ENCODE data around the gene ZBTB37. TPM values are rescaled to one million over a fixed set of nuclear protein-coding genes. Genes with fewer than 3 reads are reported as not detected.

Gene ZBTB37
- total RNA-seq, 6 experiments from 2014 or later: 2.8 to 6.1 (median 4.7) TPM

DNA sequence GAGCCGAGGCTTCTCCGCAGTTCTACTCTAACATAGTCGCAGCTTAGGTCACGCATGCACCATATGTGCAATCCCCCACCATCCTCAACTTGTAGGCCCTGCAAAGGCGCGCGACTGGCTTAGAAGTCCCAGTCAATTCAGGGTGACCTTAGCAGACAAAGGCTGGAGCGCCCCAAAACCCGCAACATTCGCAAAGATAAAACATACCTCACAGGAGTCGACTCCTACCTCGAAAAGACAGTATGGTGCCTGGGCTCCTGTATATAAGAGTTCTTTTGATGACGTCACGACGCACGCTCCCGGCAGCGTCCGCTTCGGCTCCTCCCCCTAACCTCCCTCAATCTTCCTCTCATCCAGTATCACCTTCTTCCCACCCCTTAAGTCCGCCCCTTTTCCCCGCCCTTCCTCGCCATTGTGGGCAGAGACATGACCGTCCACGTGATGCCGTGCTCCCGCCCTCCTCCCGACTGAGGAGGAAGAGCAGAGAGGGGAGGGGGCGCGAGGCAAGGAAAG is 371 bp upstream of the ZBTB37 start, which contains the start of gene GAS5:
GAS5 (minus strand) TSS at position 237 of the 513 bp plus-strand sequence.
- 1% methylated on average over 20 of the region's 30 CpGs for WGBS (ENCODE audit: insufficient coverage, low coverage, low lambda C conversion rate, missing lambda C conversion rate)

DNA sequence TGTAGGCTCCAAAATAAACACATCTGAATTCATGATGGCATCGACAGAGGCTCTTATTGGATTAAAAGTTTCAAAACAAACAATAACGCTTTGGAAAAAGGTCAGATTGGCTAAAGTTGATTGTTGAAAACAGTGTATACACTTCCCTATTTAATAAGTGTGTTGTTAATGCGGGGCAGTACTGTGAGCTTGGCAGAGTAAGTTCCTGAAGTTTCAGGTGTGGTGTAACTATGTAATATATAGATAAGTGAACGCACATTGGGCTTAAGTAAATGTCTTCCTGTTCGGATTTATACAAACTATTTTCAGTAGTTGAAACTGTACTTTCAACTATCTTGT is 810 bp downstream of the ZBTB37 start:
- ATAC-seq (no peak), DNase-seq (no peak)
- H3K4me3 ChIP-seq: peak overlapping the region; percentile 72 to 90 (median 79)
- peaks cover 0 to 32% (median 12%) of the 10 kb centered on the region in 4 donors for H3K4me1 ChIP-seq
- H3K27me3 ChIP-seq: no peaks in the 10 kb centered on the region
- no peak for TF ChIP-seq POLR2A (IDR thresholded peaks at IDR 0.05)
- TF ChIP-seq, protein P1, sequence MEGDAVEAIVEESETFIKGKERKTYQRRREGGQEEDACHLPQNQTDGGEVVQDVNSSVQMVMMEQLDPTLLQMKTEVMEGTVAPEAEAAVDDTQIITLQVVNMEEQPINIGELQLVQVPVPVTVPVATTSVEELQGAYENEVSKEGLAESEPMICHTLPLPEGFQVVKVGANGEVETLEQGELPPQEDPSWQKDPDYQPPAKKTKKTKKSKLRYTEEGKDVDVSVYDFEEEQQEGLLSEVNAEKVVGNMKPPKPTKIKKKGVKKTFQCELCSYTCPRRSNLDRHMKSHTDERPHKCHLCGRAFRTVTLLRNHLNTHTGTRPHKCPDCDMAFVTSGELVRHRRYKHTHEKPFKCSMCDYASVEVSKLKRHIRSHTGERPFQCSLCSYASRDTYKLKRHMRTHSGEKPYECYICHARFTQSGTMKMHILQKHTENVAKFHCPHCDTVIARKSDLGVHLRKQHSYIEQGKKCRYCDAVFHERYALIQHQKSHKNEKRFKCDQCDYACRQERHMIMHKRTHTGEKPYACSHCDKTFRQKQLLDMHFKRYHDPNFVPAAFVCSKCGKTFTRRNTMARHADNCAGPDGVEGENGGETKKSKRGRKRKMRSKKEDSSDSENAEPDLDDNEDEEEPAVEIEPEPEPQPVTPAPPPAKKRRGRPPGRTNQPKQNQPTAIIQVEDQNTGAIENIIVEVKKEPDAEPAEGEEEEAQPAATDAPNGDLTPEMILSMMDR (IDR thresholded peaks at IDR 0.05): no peak
- H3K27ac ChIP-seq: peak overlapping the region; percentile 91 to 99 (median 95)
- intact Hi-C loops (cut with DNase I): no loop called here
- H3K36me3 ChIP-seq: peaks cover 4 to 28% (median 18%) of the 10 kb centered on the region in 4 donors
- H3K9me3 ChIP-seq: no peaks in the 10 kb centered on the region
- WGBS (ENCODE audit: insufficient coverage, low coverage, low lambda C conversion rate, missing lambda C conversion rate): 2% methylated on average over 5 of the region's 5 CpGs

More for the DNA sequence above, 371 bp upstream of the ZBTB37 start, which contains the start of gene GAS5:
- H3K4me1 ChIP-seq: peaks cover 0 to 32% (median 12%) of the 10 kb centered on the region in 4 donors
- H3K9me3 ChIP-seq: no peaks in the 10 kb centered on the region
- peaks cover 12 to 40% (median 24%) of the 10 kb centered on the region in 4 donors for H3K36me3 ChIP-seq
- H3K4me3 ChIP-seq: peak within 1 kb of the TSS; percentile 72 to 90 (median 79)
- TF ChIP-seq, protein P1 (IDR thresholded peaks at IDR 0.05): no peak
- peak; percentile 98 for TF ChIP-seq POLR2A (IDR thresholded peaks at IDR 0.05)
- ATAC-seq (peak; percentile 86 to 94 (median 90)), DNase-seq (peak; percentile 99 to 100 (median 100))
- intact Hi-C loops (cut with DNase I): no loop called here
- H3K27me3 ChIP-seq: no peaks in the 10 kb centered on the region
- H3K27ac ChIP-seq: peak within 1 kb of the TSS; percentile 91 to 99 (median 95)

- H3K27me3 ChIP-seq: no peaks in the 10 kb centered on the region
- H3K9me3 ChIP-seq: no peaks in the 10 kb centered on the region
- intact Hi-C loops (cut with DNase I): no loop called here
- H3K27ac ChIP-seq: no peak overlapping the region
- DNase-seq (no peak), ATAC-seq (no peak)
- H3K36me3 ChIP-seq: peaks cover 0 to 14% (median 6%) of the 10 kb centered on the region in 4 donors
- peaks cover 0 to 27% (median 10%) of the 10 kb centered on the region in 4 donors for H3K4me1 ChIP-seq
- TF ChIP-seq, protein P1 (IDR thresholded peaks at IDR 0.05): no peak
- TF ChIP-seq POLR2A (IDR thresholded peaks at IDR 0.05): no peak
- no peak overlapping the region for H3K4me3 ChIP-seq
- WGBS (ENCODE audit: insufficient coverage, low coverage, low lambda C conversion rate, missing lambda C conversion rate): 43% methylated on average over 10 of the region's 15 CpGs
Measured at GRCh38 chr1:173870252-173871075, 2.3 kb downstream of the ZBTB37 start.

DNA sequence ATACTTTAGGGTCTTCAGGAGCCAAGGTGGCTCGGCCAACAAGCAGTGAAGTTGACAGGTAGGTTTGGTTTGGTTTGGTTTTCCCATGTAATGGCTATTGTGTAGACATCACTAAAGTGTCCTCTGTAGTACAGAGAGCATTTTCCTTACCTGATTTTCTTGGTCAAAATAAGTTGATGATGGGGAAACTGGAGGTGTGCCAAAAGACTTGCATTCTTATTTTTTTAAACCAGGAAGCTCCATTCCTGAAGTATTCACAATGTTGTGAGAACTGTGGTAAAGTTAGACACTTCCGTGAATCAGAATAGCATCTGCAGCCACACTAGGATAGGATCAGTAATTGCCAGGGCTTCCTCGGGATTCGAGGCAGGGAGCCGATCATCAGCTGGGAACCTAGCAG is 2.9 kb downstream of the ZBTB37 start:
- Histone ChIP-seq H3K27me3 (no peaks in the 10 kb centered on the region), H3K36me3 (peaks cover 0 to 7% (median under 1%) of the 10 kb centered on the region in 4 donors), H3K9me3 (no peaks in the 10 kb centered on the region), H3K4me3 (no peak overlapping the region), H3K27ac (no peak overlapping the region), H3K4me1 (peaks cover 0 to 20% (median 7%) of the 10 kb centered on the region in 4 donors)
- DNase-seq (no peak), ATAC-seq (no peak)
- WGBS (ENCODE audit: insufficient coverage, low coverage, low lambda C conversion rate, missing lambda C conversion rate): 82% methylated on average over 4 of the region's 5 CpGs
- intact Hi-C loops (cut with DNase I): no loop called here
- TF ChIP-seq, protein P1 (IDR thresholded peaks at IDR 0.05): no peak
- TF ChIP-seq POLR2A (IDR thresholded peaks at IDR 0.05): no peak

All from right lobe of liver (tissue), 6 donors.